GM18861 (cell line): ENCODE data around the gene CDKL5.
"Not testable (repeated sequence)": the region's sequence is repeated elsewhere in the genome, so short reads cannot be mapped to it uniquely, and the experiment has no call there.

Experiments used
- ATAC-seq: cut with Tn5 transposase; IDR thresholded peaks from one replicate; pipeline ENCODE4 v1.9.1; 2021; ENCODE audit not compliant: unreplicated experiment

The CDKL5 gene

GRCh38 chrX:18425199-18426003, at the start of gene CDKL5:
Gene CDKL5, plus strand, starts transcription at chrX:18425608. Its CDS starts 81,489 bp downstream, at chrX:18507097.
- peak; percentile 88 for ATAC-seq

GRCh38 chrX:18377796-18378195, 47.6 kb upstream of the CDKL5 start:
- ATAC-seq, result no peak

- ATAC-seq, result no peak
These were observed 35.4 kb upstream of the CDKL5 start for GRCh38 chrX:18389966-18390365.

- ATAC-seq, result peak; percentile 57
These were observed 34.4 kb upstream of the CDKL5 start for GRCh38 chrX:18390941-18391538.

GRCh38 chrX:18394477-18394876, 30.9 kb upstream of the CDKL5 start:
- no peak for ATAC-seq

GRCh38 chrX:18401848-18402213, 23.6 kb upstream of the CDKL5 start:
- no peak for ATAC-seq

GRCh38 chrX:18406531-18407266, 18.7 kb upstream of the CDKL5 start:
- ATAC-seq, result no peak

- no peak for ATAC-seq
These were observed 15.4 kb upstream of the CDKL5 start for GRCh38 chrX:18410038-18410437.

- ATAC-seq, result no peak
These were observed 10.0 kb upstream of the CDKL5 start for GRCh38 chrX:18415386-18415785.

GRCh38 chrX:18422325-18422724, 3.1 kb upstream of the CDKL5 start:
- no peak for ATAC-seq

GRCh38 chrX:18422886-18423285, 2.5 kb upstream of the CDKL5 start:
- no peak for ATAC-seq

- ATAC-seq, result no peak
These were observed 768 bp upstream of the CDKL5 start for GRCh38 chrX:18424482-18425198.

GRCh38 chrX:18426004-18426320, 554 bp downstream of the CDKL5 start:
- ATAC-seq, result no peak

- ATAC-seq, result no peak
These were observed 2.6 kb downstream of the CDKL5 start for GRCh38 chrX:18428006-18428405.

GRCh38 chrX:18433288-18433687, 7.9 kb downstream of the CDKL5 start:
- ATAC-seq, result not testable (repeated sequence)

GRCh38 chrX:18434896-18435295, 9.5 kb downstream of the CDKL5 start:
- no peak for ATAC-seq

GRCh38 chrX:18436017-18436416, 10.6 kb downstream of the CDKL5 start:
- ATAC-seq, result no peak

GRCh38 chrX:18440835-18441234, 15.4 kb downstream of the CDKL5 start:
- ATAC-seq, result no peak

GRCh38 chrX:18441780-18442367, 16.5 kb downstream of the CDKL5 start:
- ATAC-seq, result no peak

- no peak for ATAC-seq
These were observed 23.0 kb downstream of the CDKL5 start for GRCh38 chrX:18448416-18448815.

GRCh38 chrX:18449236-18449635, 23.8 kb downstream of the CDKL5 start:
- ATAC-seq, result no peak
